IMR-90 (cell line): Measurements from ENCODE around the gene ZNF497. TPM values are rescaled to one million over a fixed set of nuclear protein-coding genes. Genes with fewer than 3 reads are reported as not detected.

Source experiments
- ATAC-seq: fragments of 200-7000 bp; cut with Tn5 transposase; 2 replicates; pipeline ENCODE4 v1.9.1; 2020; ENCODE audit warnings: low read depth, mild to moderate bottlenecking, moderate library complexity
- BruUV-seq: library from RNA; stranded (reverse); fragments of 400-500 nt; replicated peaks from 2 replicates; lab custom pipeline; 2021; lab: Mats Ljungman, UMichigan
- CTCF ChIA-PET: fragments of 300-600 bp; formaldehyde crosslinking; extraction: SDS; loops from one replicate; lab custom pipeline; 2021; ENCODE audit warnings: antibody characterized with exemption; lab: Yijun Ruan, JAX
- POLR2A ChIA-PET: fragments of 300-600 bp; sonication (Branson Sonifier 250); formaldehyde crosslinking; loops from one replicate; lab custom pipeline; 2022; ENCODE audit warnings: antibody characterized with exemption; ENCODE audit not compliant: unreplicated experiment; lab: Charles Lee
- DNase-seq: peaks from one replicate; pipeline ENCODE4 v3.0.0; 2013
- H2AFZ ChIP-seq: replicated peaks from 2 replicates; pipeline ENCODE3; 2013; ENCODE audit warnings: low read length, mild to moderate bottlenecking; ENCODE audit not compliant: poor library complexity
- H2AK5ac ChIP-seq: 2 replicates; pipeline ENCODE4 v1.6.1; 2013; ENCODE audit warnings: low read depth, low read length, inconsistent platforms
- H2AK9ac ChIP-seq: replicated peaks from 2 replicates; pipeline ENCODE3; 2013; ENCODE audit warnings: mild to moderate bottlenecking, low read depth, low read length, moderate library complexity; ENCODE audit not compliant: poor library complexity
- H2BK120ac ChIP-seq: 2 replicates; pipeline ENCODE4 v1.6.1; 2013; ENCODE audit warnings: low read depth, low read length, inconsistent platforms
- H2BK15ac ChIP-seq: 3 replicates; pipeline ENCODE4 v1.6.1; 2013; ENCODE audit warnings: low read depth, low read length, inconsistent platforms
- H2BK20ac ChIP-seq: 2 replicates; pipeline ENCODE4 v1.6.1; 2013; ENCODE audit warnings: low read depth, mild to moderate bottlenecking, inconsistent platforms, low read length, moderate library complexity
- H2BK5ac ChIP-seq: 2 replicates; pipeline ENCODE4 v1.6.1; 2013; ENCODE audit warnings: mild to moderate bottlenecking, low read depth, low read length, inconsistent platforms; ENCODE audit not compliant: poor library complexity, severe bottlenecking
- H3K14ac ChIP-seq: replicated peaks from 2 replicates; pipeline ENCODE4 v1.6.1; 2013; ENCODE audit warnings: low read depth, low read length, inconsistent platforms
- H3K18ac ChIP-seq: 2 replicates; pipeline ENCODE4 v1.6.1; 2013; ENCODE audit warnings: low read depth, low read length, control low read depth
- H3K23ac ChIP-seq: 2 replicates; pipeline ENCODE4 v1.6.1; 2013; ENCODE audit warnings: low read depth, low read length, inconsistent platforms
- H3K27ac ChIP-seq: 2 replicates; pipeline ENCODE4 v1.5.1; 2013; ENCODE audit warnings: mild to moderate bottlenecking, control low read depth, low read length; ENCODE audit not compliant: insufficient read depth
- H3K27me3 ChIP-seq: 2 replicates; pipeline ENCODE4 v1.6.1; 2013; ENCODE audit warnings: low read length; ENCODE audit not compliant: control insufficient read depth, insufficient read depth
- H3K36me3 ChIP-seq: 2 replicates; pipeline ENCODE4 v1.6.1; 2013; ENCODE audit warnings: low read length, mixed read lengths; ENCODE audit not compliant: control insufficient read depth, insufficient read depth
- H3K4ac ChIP-seq: 2 replicates; pipeline ENCODE4 v1.6.1; 2013; ENCODE audit warnings: low read depth, low read length, inconsistent platforms
- H3K4me1 ChIP-seq: 2 replicates; pipeline ENCODE4 v1.6.1; 2013; ENCODE audit warnings: low read length, mixed read lengths; ENCODE audit not compliant: control insufficient read depth, insufficient read depth
- H3K4me2 ChIP-seq: 2 replicates; pipeline ENCODE4 v1.6.1; 2013; ENCODE audit warnings: low read depth, mild to moderate bottlenecking, control low read depth, low read length, moderate library complexity
- H3K4me3 ChIP-seq: 2 replicates; pipeline ENCODE4 v1.5.1; 2013; ENCODE audit warnings: low read depth, mild to moderate bottlenecking, control low read depth, low read length, moderate library complexity; ENCODE audit not compliant: insufficient read depth
- H3K56ac ChIP-seq: 2 replicates; pipeline ENCODE4 v1.6.1; 2013; ENCODE audit warnings: low read length, inconsistent platforms; ENCODE audit not compliant: insufficient read depth; ENCODE audit errors: extremely low read depth
- H3K79me1 ChIP-seq, 2 experiments: 2 replicates each; pipeline ENCODE4 v1.6.1; 2013; ENCODE audit warnings: low read length in 2 of 2, inconsistent platforms in 1 of 2, low read depth in 1 of 2
- H3K9ac ChIP-seq: 2 replicates; pipeline ENCODE4 v1.6.1; 2013; ENCODE audit warnings: low read depth, low read length, control low read depth
- H3K9me1 ChIP-seq: 2 replicates; pipeline ENCODE4 v1.6.1; 2013; ENCODE audit warnings: low read length, inconsistent platforms; ENCODE audit not compliant: insufficient read depth
- H3K9me3 ChIP-seq: 2 replicates; pipeline ENCODE4 v1.6.1; 2013; ENCODE audit warnings: low read length; ENCODE audit not compliant: control insufficient read depth, insufficient read depth
- H4K20me1 ChIP-seq: 2 replicates; pipeline ENCODE4 v1.6.1; 2013; ENCODE audit warnings: low read length, inconsistent platforms; ENCODE audit not compliant: insufficient read depth
- H4K5ac ChIP-seq: 2 replicates; pipeline ENCODE4 v1.6.1; 2013; ENCODE audit warnings: mild to moderate bottlenecking, low read depth, low read length, control low read depth
- H4K8ac ChIP-seq, 2 experiments: 2 replicates each; pipeline ENCODE4 v1.6.1; 2013; ENCODE audit warnings: low read depth in 2 of 2, low read length in 2 of 2, control low read depth in 1 of 2, inconsistent platforms in 1 of 2
- H4K91ac ChIP-seq: 2 replicates; pipeline ENCODE4 v1.6.1; 2013; ENCODE audit warnings: low read depth, low read length, inconsistent platforms; ENCODE audit not compliant: insufficient read depth
- CEBPB ChIP-seq: IDR thresholded peaks from 2 replicates; pipeline ENCODE4 v1.6.1; 2012; ENCODE audit warnings: low read depth, low read length, improper control_type of control experiment
- CTCF ChIP-seq: conservative IDR thresholded peaks from 2 replicates; pipeline ENCODE4 v1.5.1; 2012; ENCODE audit warnings: mild to moderate bottlenecking, low read depth, low read length, improper control_type of control experiment
- POLR2A ChIP-seq: IDR thresholded peaks from 2 replicates; pipeline ENCODE4 v1.6.1; 2012; ENCODE audit warnings: mild to moderate bottlenecking, low read depth, low read length
- RCOR1 ChIP-seq: IDR thresholded peaks from 2 replicates; pipeline ENCODE4 v1.6.1; 2012; ENCODE audit warnings: mild to moderate bottlenecking, low read length, improper control_type of control experiment; ENCODE audit not compliant: insufficient replicate concordance
- SMC3 ChIP-seq: fragments of 150-350 bp; IDR thresholded peaks from 2 replicates; pipeline ENCODE4 v1.6.1; 2016; ENCODE audit warnings: low read depth, mild to moderate bottlenecking, antibody characterized with exemption, low read length, moderate library complexity
- WGBS, 2 experiments: methylation state at CpG; one replicate each; pipeline versions ENCODE4 v1.1.5 to v1.1.7; 2013; ENCODE audit warnings: missing lambda C conversion rate in 2 of 2; ENCODE audit not compliant: insufficient read length in 1 of 2; ENCODE audit errors: extremely low coverage in 2 of 2; 5-methylcytosine and 5-hydroxymethylcytosine counted together
- dilution Hi-C: fragments of 300-500 bp; cut with HindIII; formaldehyde crosslinking; loops from one replicate; pipeline ENCODE4 v1.14.3; 2018; ENCODE audit warnings: low sequenced_read_pairs; ENCODE audit not compliant: unreplicated experiment
- in situ Hi-C: fragments of 300-500 bp; cut with MboI; formaldehyde crosslinking; loops from 3 replicates; pipeline ENCODE4 v1.14.3; 2019; ENCODE audit warnings: low sequenced_read_pairs, inconsistent platforms, mixed read lengths
- intact Hi-C: fragments of 100-400 bp; cut with micrococcal nuclease; formaldehyde crosslinking; loops from 2 replicates; pipeline ENCODE4 v1.10.0; 2022
- polyA plus RNA-seq, 3 experiments: library from polyadenylated mRNA; depleted of rRNA; stranded (reverse); fragments of >200 nt; gene quantifications; 2 replicates each; pipeline ENCODE4 v1.2.3, GENCODE V29; 2012; ENCODE audit warnings: low replicate concordance in 1 of 3
- total RNA-seq: library from RNA; depleted of rRNA; stranded (reverse); fragments of >200 nt; gene quantifications from 2 replicates; pipeline ENCODE4 v1.2.3, GENCODE V29; 2012

Gene ZNF497
- total and polyA plus RNA-seq, 2 of the 4 experiments (the other 2 are of a cell fraction), result 0.18 to 0.24 TPM

GRCh38 chr19:58356766-58357480 is 5.6 kb downstream of the ZNF497 start:
- peaks cover 10% of the 10 kb centered on the region for H3K4me1 ChIP-seq
- H3K27ac ChIP-seq, result no peak overlapping the region
- no peak overlapping the region for H3K56ac ChIP-seq
- no peak overlapping the region for H2BK15ac ChIP-seq
- H3K9me1 ChIP-seq, result peaks cover 7% of the 10 kb centered on the region
- peaks cover 0 to 12% of the 10 kb centered on the region in 2 experiments; a peak in 3 of 4 replicates for H3K79me1 ChIP-seq
- ChIA-PET POLR2A (no interaction called here), CTCF (no interaction called here)
- no peak overlapping the region for H3K23ac ChIP-seq
- peaks cover 8% of the 10 kb centered on the region; the same call in 1 of the 2 replicates for H4K20me1 ChIP-seq
- no peak overlapping the region for H3K18ac ChIP-seq
- no peak overlapping the region for H2BK20ac ChIP-seq
- no peak overlapping the region for H4K5ac ChIP-seq
- no peak overlapping the region for H2AK5ac ChIP-seq
- in situ Hi-C loops, result no loop called here
- H2BK120ac ChIP-seq, result no peak overlapping the region
- H3K4me3 ChIP-seq, result peak overlapping the region; percentile 23; the same call in 1 of the 2 replicates
- DNase-seq (no peak), ATAC-seq (peak; percentile 24)
- H3K36me3 ChIP-seq, result peaks cover 5% of the 10 kb centered on the region; the same call in 1 of the 2 replicates
- no peak overlapping the region for H2BK5ac ChIP-seq
- no peak overlapping the region for H3K4ac ChIP-seq
- BruUV-seq, result no TSS peak
- peak overlapping the region; percentile 75 for H2AFZ ChIP-seq
- no peak for TF ChIP-seq SMC3
- no peak for TF ChIP-seq POLR2A
- no peak for TF ChIP-seq CEBPB
- no peak for TF ChIP-seq RCOR1
- no peak for TF ChIP-seq CTCF
- intact Hi-C loops, result no loop called here
- dilution Hi-C loops, result no loop called here
- H3K9me3 ChIP-seq, result no peaks in the 10 kb centered on the region
- no peak overlapping the region for H3K9ac ChIP-seq
- H3K27me3 ChIP-seq, result peaks cover 10% of the 10 kb centered on the region
- H4K8ac ChIP-seq, result no peak overlapping the region
- peak overlapping the region; percentile 3 for H2AK9ac ChIP-seq
- 38% methylated on average over 59 of the region's 75 CpGs; no CpG with 5 or more reads in 1 of the 2 experiments for WGBS, 2 experiments
- no peak overlapping the region for H4K91ac ChIP-seq
- H3K4me2 ChIP-seq, result peak overlapping the region; percentile 86
- no peak overlapping the region for H3K14ac ChIP-seq
